Measurements from ENCODE around the gene EFNA1. TPM values are rescaled to one million over a fixed set of nuclear protein-coding genes. Genes with fewer than 3 reads are reported as not detected.

The EFNA1 gene
- polyA plus RNA-seq, 1 donor from 2014 or later: 0.50 TPM

DNA sequence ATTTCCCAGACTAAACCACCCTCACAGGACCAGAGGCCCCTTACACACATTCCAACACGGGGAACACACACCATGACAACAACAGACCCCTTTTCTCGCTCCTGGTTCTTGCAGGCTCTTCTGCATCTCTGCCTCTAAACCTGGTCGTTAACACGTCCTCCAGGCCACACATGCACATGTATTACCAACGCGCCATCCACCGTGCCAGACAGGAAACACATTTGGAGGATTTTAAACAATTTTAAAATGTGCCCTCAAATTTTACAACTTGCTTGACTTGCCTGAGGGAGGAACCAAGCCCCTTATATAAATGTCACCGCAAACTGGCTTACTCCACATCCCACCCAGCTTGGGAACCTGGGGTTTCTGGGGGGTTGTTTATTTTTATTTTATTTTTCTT is 16.9 kb upstream of the EFNA1 start:
- Histone ChIP-seq H3K9me2 (ENCODE audit: insufficient read depth, low read length) (no peaks in the 10 kb centered on the region), H3K27ac (ENCODE audit: low read length) (no peak overlapping the region), H3K4me2 (ENCODE audit: low read length) (no peak overlapping the region), H3K9me3 (ENCODE audit: low read length) (no peaks in the 10 kb centered on the region), H4K20me1 (ENCODE audit: insufficient read depth) (no peaks in the 10 kb centered on the region), H3K9ac (ENCODE audit: low read length) (no peak overlapping the region), H3K36me3 (ENCODE audit: insufficient read depth, low read length) (no peaks in the 10 kb centered on the region), H3K27me3 (ENCODE audit: insufficient read depth, low read depth, low read length) (no peaks in the 10 kb centered on the region), H3F3A (ENCODE audit: insufficient read depth, low read length, poor library complexity, severe bottlenecking) (no peaks in the 10 kb centered on the region), H3K4me3 (ENCODE audit: low read length) (no peak overlapping the region), H3K79me2 (replicated peaks; ENCODE audit: insufficient read depth, low read length) (no peaks in the 10 kb centered on the region), H2AFZ (ENCODE audit: low read depth, low read length) (no peak overlapping the region)
- TF ChIP-seq SMC3 (conservative IDR thresholded peaks at IDR 0.05; ENCODE audit: poor library complexity) (no peak), MXI1 (conservative IDR thresholded peaks at IDR 0.05; ENCODE audit: poor library complexity, severe bottlenecking) (no peak), POLR2AphosphoS5 (IDR thresholded peaks at IDR 0.05) (no peak), RAD21 (conservative IDR thresholded peaks at IDR 0.05) (no peak), TAF1 (IDR thresholded peaks at IDR 0.05; ENCODE audit: low read depth) (no peak), CTCF (IDR thresholded peaks at IDR 0.05; ENCODE audit: poor library complexity, severe bottlenecking) (no peak)
- TF ChIP-seq, protein P1, sequence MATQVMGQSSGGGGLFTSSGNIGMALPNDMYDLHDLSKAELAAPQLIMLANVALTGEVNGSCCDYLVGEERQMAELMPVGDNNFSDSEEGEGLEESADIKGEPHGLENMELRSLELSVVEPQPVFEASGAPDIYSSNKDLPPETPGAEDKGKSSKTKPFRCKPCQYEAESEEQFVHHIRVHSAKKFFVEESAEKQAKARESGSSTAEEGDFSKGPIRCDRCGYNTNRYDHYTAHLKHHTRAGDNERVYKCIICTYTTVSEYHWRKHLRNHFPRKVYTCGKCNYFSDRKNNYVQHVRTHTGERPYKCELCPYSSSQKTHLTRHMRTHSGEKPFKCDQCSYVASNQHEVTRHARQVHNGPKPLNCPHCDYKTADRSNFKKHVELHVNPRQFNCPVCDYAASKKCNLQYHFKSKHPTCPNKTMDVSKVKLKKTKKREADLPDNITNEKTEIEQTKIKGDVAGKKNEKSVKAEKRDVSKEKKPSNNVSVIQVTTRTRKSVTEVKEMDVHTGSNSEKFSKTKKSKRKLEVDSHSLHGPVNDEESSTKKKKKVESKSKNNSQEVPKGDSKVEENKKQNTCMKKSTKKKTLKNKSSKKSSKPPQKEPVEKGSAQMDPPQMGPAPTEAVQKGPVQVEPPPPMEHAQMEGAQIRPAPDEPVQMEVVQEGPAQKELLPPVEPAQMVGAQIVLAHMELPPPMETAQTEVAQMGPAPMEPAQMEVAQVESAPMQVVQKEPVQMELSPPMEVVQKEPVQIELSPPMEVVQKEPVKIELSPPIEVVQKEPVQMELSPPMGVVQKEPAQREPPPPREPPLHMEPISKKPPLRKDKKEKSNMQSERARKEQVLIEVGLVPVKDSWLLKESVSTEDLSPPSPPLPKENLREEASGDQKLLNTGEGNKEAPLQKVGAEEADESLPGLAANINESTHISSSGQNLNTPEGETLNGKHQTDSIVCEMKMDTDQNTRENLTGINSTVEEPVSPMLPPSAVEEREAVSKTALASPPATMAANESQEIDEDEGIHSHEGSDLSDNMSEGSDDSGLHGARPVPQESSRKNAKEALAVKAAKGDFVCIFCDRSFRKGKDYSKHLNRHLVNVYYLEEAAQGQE (IDR thresholded peaks at IDR 0.05; ENCODE audit: borderline replicate concordance): no peak

DNA sequence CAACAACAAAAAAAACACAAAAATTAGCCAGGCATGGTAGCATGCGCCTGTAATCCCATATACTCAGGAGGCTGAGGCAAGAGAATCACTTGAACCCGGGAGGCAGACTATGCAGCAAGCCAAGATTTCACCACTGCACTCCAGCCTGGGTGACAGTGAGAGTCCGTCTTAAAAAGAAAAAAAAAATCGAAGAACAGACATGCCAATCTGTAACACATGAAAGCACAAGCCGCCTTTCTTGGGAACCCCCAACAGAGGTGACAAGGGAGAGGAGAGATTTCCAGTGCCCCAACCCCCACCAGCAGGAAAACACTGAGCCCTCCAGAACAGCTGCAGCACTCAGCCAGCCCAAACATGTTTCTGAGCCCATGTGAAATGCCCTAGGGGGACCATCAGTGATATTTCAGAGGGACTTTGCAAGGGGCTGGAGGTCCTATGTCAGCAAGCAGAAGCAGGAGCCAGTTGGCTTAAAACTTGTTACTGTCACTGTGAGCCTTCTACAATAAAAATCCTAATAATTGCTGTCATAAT is 14.2 kb upstream of the EFNA1 start:
- Histone ChIP-seq H3K9me3 (ENCODE audit: low read length) (no peaks in the 10 kb centered on the region), H3K9me2 (ENCODE audit: insufficient read depth, low read length) (no peaks in the 10 kb centered on the region), H4K20me1 (ENCODE audit: insufficient read depth) (no peaks in the 10 kb centered on the region), H3K27ac (ENCODE audit: low read length) (no peak overlapping the region), H3K4me2 (ENCODE audit: low read length) (no peak overlapping the region), H3K9ac (ENCODE audit: low read length) (no peak overlapping the region), H3K36me3 (ENCODE audit: insufficient read depth, low read length) (no peaks in the 10 kb centered on the region), H3K4me3 (ENCODE audit: low read length) (no peak overlapping the region), H3K27me3 (ENCODE audit: insufficient read depth, low read depth, low read length) (no peaks in the 10 kb centered on the region), H3K79me2 (replicated peaks; ENCODE audit: insufficient read depth, low read length) (no peaks in the 10 kb centered on the region), H2AFZ (ENCODE audit: low read depth, low read length) (no peak overlapping the region), H3F3A (ENCODE audit: insufficient read depth, low read length, poor library complexity, severe bottlenecking) (no peaks in the 10 kb centered on the region)
- no peak for TF ChIP-seq POLR2AphosphoS5 (IDR thresholded peaks at IDR 0.05)
- no peak for TF ChIP-seq EZH2 (IDR thresholded peaks at IDR 0.05; ENCODE audit: borderline replicate concordance, insufficient read depth, low read length, poor library complexity, severe bottlenecking)
- TF ChIP-seq CTCF (IDR thresholded peaks at IDR 0.05; ENCODE audit: poor library complexity, severe bottlenecking): no peak
- no peak for TF ChIP-seq TAF1 (IDR thresholded peaks at IDR 0.05; ENCODE audit: low read depth)
- no peak for TF ChIP-seq RAD21 (conservative IDR thresholded peaks at IDR 0.05)
- TF ChIP-seq, protein P1 (IDR thresholded peaks at IDR 0.05; ENCODE audit: borderline replicate concordance): no peak
- TF ChIP-seq SMC3 (conservative IDR thresholded peaks at IDR 0.05; ENCODE audit: poor library complexity): no peak
- no peak for TF ChIP-seq EP300 (conservative IDR thresholded peaks at IDR 0.05; ENCODE audit: poor library complexity, severe bottlenecking)
- TF ChIP-seq MXI1 (conservative IDR thresholded peaks at IDR 0.05; ENCODE audit: poor library complexity, severe bottlenecking): no peak

All from neural cell (in vitro differentiated cells).